Subcutaneous abdominal adipose tissue (tissue), 5 donors: ENCODE data around the gene COQ6.
"Not testable (repeated sequence)": the region's sequence is repeated elsewhere in the genome, so short reads cannot be mapped to it uniquely, and the experiment has no call there.

Experiments
- H3K27ac ChIP-seq: one replicate; pipeline ENCODE4 v1.7.0; 2013; ENCODE audit warnings: low read depth, mild to moderate bottlenecking, inconsistent platforms, low read length, moderate library complexity
- H3K27me3 ChIP-seq, 5 donors: one replicate each; pipeline ENCODE4 v1.7.0; 2013; ENCODE audit warnings: low read length in 5 of 5, inconsistent platforms in 1 of 5; ENCODE audit not compliant: control insufficient read depth in 5 of 5, insufficient read depth in 4 of 5
- H3K36me3 ChIP-seq, 5 donors: one replicate each; pipeline ENCODE4 v1.7.0; 2013; ENCODE audit warnings: low read length in 5 of 5; ENCODE audit not compliant: control insufficient read depth in 5 of 5, insufficient read depth in 5 of 5
- H3K4me1 ChIP-seq, 5 donors: one replicate each; pipeline ENCODE4 v1.7.0; 2013; ENCODE audit warnings: low read length in 5 of 5, mild to moderate bottlenecking in 3 of 5, moderate library complexity in 1 of 5; ENCODE audit not compliant: control insufficient read depth in 5 of 5, insufficient read depth in 5 of 5
- H3K4me3 ChIP-seq, 5 donors: one replicate each; pipeline ENCODE4 v1.7.0; 2013; ENCODE audit warnings: low read length in 5 of 5, low read depth in 1 of 5
- H3K9ac ChIP-seq, 5 donors: one replicate each; pipeline ENCODE4 v1.7.0; 2013; ENCODE audit warnings: low read length in 5 of 5, mild to moderate bottlenecking in 4 of 5, moderate library complexity in 3 of 5
- H3K9me3 ChIP-seq, 5 donors: one replicate each; pipeline ENCODE4 v1.7.0; 2013; ENCODE audit warnings: low read length in 5 of 5; ENCODE audit not compliant: control insufficient read depth in 5 of 5
- donor health status: healthy.
- donor health status: healthy.
- donor health status: healthy.
- donor health status: healthy.
- donor health status: healthy.

The COQ6 gene

GRCh38 chr14:73997944-73998447 lies 47.9 kb downstream of the COQ6 start:
- Histone ChIP-seq H3K9me3 (no peaks in the 10 kb centered on the region), H3K27ac (no peak overlapping the region), H3K9ac (no peak overlapping the region), H3K4me3 (no peak overlapping the region), H3K36me3 (peaks cover 2 to 12% (median 9%) of the 10 kb centered on the region in 5 donors), H3K4me1 (peaks cover 0 to 10% (median 4%) of the 10 kb centered on the region in 5 donors), H3K27me3 (no peaks in the 10 kb centered on the region)

- no peaks in the 10 kb centered on the region for H3K9me3 ChIP-seq
- no peaks in the 10 kb centered on the region for H3K27me3 ChIP-seq
- H3K9ac ChIP-seq = no peak overlapping the region
- H3K4me1 ChIP-seq = peaks cover 0 to 10% (median 4%) of the 10 kb centered on the region in 5 donors
- H3K27ac ChIP-seq = no peak overlapping the region
- H3K36me3 ChIP-seq = peaks cover 3 to 17% (median 10%) of the 10 kb centered on the region in 5 donors
- H3K4me3 ChIP-seq = no peak overlapping the region
Observed at GRCh38 chr14:73998726-73999125, 48.6 kb downstream of the COQ6 start.

- H3K27me3 ChIP-seq, H3K4me3 ChIP-seq, H3K27ac ChIP-seq, H3K9ac ChIP-seq, H3K4me1 ChIP-seq, H3K9me3 ChIP-seq: not testable (repeated sequence)
- H3K36me3 ChIP-seq = peaks cover 11 to 38% (median 18%) of the 10 kb centered on the region in 5 donors
Observed at GRCh38 chr14:74005664-74006063, 55.6 kb downstream of the COQ6 start.

GRCh38 chr14:74008843-74009499 lies 58.9 kb downstream of the COQ6 start:
- H3K4me3 ChIP-seq = no peak overlapping the region
- no peaks in the 10 kb centered on the region for H3K4me1 ChIP-seq
- H3K27me3 ChIP-seq = no peaks in the 10 kb centered on the region
- H3K27ac ChIP-seq = no peak overlapping the region
- H3K36me3 ChIP-seq = peaks cover 14 to 44% (median 29%) of the 10 kb centered on the region in 5 donors
- no peak overlapping the region for H3K9ac ChIP-seq
- no peaks in the 10 kb centered on the region for H3K9me3 ChIP-seq
